IMR-90 (cell line): ENCODE data around the gene ADCY5. TPM values are rescaled to one million over a fixed set of nuclear protein-coding genes. Genes with fewer than 3 reads are reported as not detected.

Source experiments
- ATAC-seq: fragments of 200-7000 bp; cut with Tn5 transposase; 2 replicates; pipeline ENCODE4 v1.9.1; 2020; ENCODE audit warnings: low read depth, mild to moderate bottlenecking, moderate library complexity
- BruUV-seq: library from RNA; stranded (reverse); fragments of 400-500 nt; replicated peaks from 2 replicates; lab custom pipeline; 2021; lab: Mats Ljungman, UMichigan
- CTCF ChIA-PET: fragments of 300-600 bp; formaldehyde crosslinking; extraction: SDS; loops from one replicate; lab custom pipeline; 2021; ENCODE audit warnings: antibody characterized with exemption; lab: Yijun Ruan, JAX
- POLR2A ChIA-PET: fragments of 300-600 bp; sonication (Branson Sonifier 250); formaldehyde crosslinking; loops from one replicate; lab custom pipeline; 2022; ENCODE audit warnings: antibody characterized with exemption; ENCODE audit not compliant: unreplicated experiment; lab: Charles Lee
- DNase-seq: peaks from one replicate; pipeline ENCODE4 v3.0.0; 2013
- H2AFZ ChIP-seq: replicated peaks from 2 replicates; pipeline ENCODE3; 2013; ENCODE audit warnings: low read length, mild to moderate bottlenecking; ENCODE audit not compliant: poor library complexity
- H2AK5ac ChIP-seq: 2 replicates; pipeline ENCODE4 v1.6.1; 2013; ENCODE audit warnings: low read depth, low read length, inconsistent platforms
- H2AK9ac ChIP-seq: replicated peaks from 2 replicates; pipeline ENCODE3; 2013; ENCODE audit warnings: mild to moderate bottlenecking, low read depth, low read length, moderate library complexity; ENCODE audit not compliant: poor library complexity
- H2BK120ac ChIP-seq: 2 replicates; pipeline ENCODE4 v1.6.1; 2013; ENCODE audit warnings: low read depth, low read length, inconsistent platforms
- H2BK15ac ChIP-seq: 3 replicates; pipeline ENCODE4 v1.6.1; 2013; ENCODE audit warnings: low read depth, low read length, inconsistent platforms
- H2BK20ac ChIP-seq: 2 replicates; pipeline ENCODE4 v1.6.1; 2013; ENCODE audit warnings: low read depth, mild to moderate bottlenecking, inconsistent platforms, low read length, moderate library complexity
- H2BK5ac ChIP-seq: 2 replicates; pipeline ENCODE4 v1.6.1; 2013; ENCODE audit warnings: mild to moderate bottlenecking, low read depth, low read length, inconsistent platforms; ENCODE audit not compliant: poor library complexity, severe bottlenecking
- H3K14ac ChIP-seq: replicated peaks from 2 replicates; pipeline ENCODE4 v1.6.1; 2013; ENCODE audit warnings: low read depth, low read length, inconsistent platforms
- H3K18ac ChIP-seq: 2 replicates; pipeline ENCODE4 v1.6.1; 2013; ENCODE audit warnings: low read depth, low read length, control low read depth
- H3K23ac ChIP-seq: 2 replicates; pipeline ENCODE4 v1.6.1; 2013; ENCODE audit warnings: low read depth, low read length, inconsistent platforms
- H3K27ac ChIP-seq: 2 replicates; pipeline ENCODE4 v1.5.1; 2013; ENCODE audit warnings: mild to moderate bottlenecking, control low read depth, low read length; ENCODE audit not compliant: insufficient read depth
- H3K27me3 ChIP-seq: 2 replicates; pipeline ENCODE4 v1.6.1; 2013; ENCODE audit warnings: low read length; ENCODE audit not compliant: control insufficient read depth, insufficient read depth
- H3K36me3 ChIP-seq: 2 replicates; pipeline ENCODE4 v1.6.1; 2013; ENCODE audit warnings: low read length, mixed read lengths; ENCODE audit not compliant: control insufficient read depth, insufficient read depth
- H3K4ac ChIP-seq: 2 replicates; pipeline ENCODE4 v1.6.1; 2013; ENCODE audit warnings: low read depth, low read length, inconsistent platforms
- H3K4me1 ChIP-seq: 2 replicates; pipeline ENCODE4 v1.6.1; 2013; ENCODE audit warnings: low read length, mixed read lengths; ENCODE audit not compliant: control insufficient read depth, insufficient read depth
- H3K4me2 ChIP-seq: 2 replicates; pipeline ENCODE4 v1.6.1; 2013; ENCODE audit warnings: low read depth, mild to moderate bottlenecking, control low read depth, low read length, moderate library complexity
- H3K4me3 ChIP-seq: 2 replicates; pipeline ENCODE4 v1.5.1; 2013; ENCODE audit warnings: low read depth, mild to moderate bottlenecking, control low read depth, low read length, moderate library complexity; ENCODE audit not compliant: insufficient read depth
- H3K56ac ChIP-seq: 2 replicates; pipeline ENCODE4 v1.6.1; 2013; ENCODE audit warnings: low read length, inconsistent platforms; ENCODE audit not compliant: insufficient read depth; ENCODE audit errors: extremely low read depth
- H3K79me1 ChIP-seq, 2 experiments: 2 replicates each; pipeline ENCODE4 v1.6.1; 2013; ENCODE audit warnings: low read length in 2 of 2, inconsistent platforms in 1 of 2, low read depth in 1 of 2
- H3K9ac ChIP-seq: 2 replicates; pipeline ENCODE4 v1.6.1; 2013; ENCODE audit warnings: low read depth, low read length, control low read depth
- H3K9me1 ChIP-seq: 2 replicates; pipeline ENCODE4 v1.6.1; 2013; ENCODE audit warnings: low read length, inconsistent platforms; ENCODE audit not compliant: insufficient read depth
- H3K9me3 ChIP-seq: 2 replicates; pipeline ENCODE4 v1.6.1; 2013; ENCODE audit warnings: low read length; ENCODE audit not compliant: control insufficient read depth, insufficient read depth
- H4K20me1 ChIP-seq: 2 replicates; pipeline ENCODE4 v1.6.1; 2013; ENCODE audit warnings: low read length, inconsistent platforms; ENCODE audit not compliant: insufficient read depth
- H4K5ac ChIP-seq: 2 replicates; pipeline ENCODE4 v1.6.1; 2013; ENCODE audit warnings: mild to moderate bottlenecking, low read depth, low read length, control low read depth
- H4K8ac ChIP-seq, 2 experiments: 2 replicates each; pipeline ENCODE4 v1.6.1; 2013; ENCODE audit warnings: low read depth in 2 of 2, low read length in 2 of 2, control low read depth in 1 of 2, inconsistent platforms in 1 of 2
- H4K91ac ChIP-seq: 2 replicates; pipeline ENCODE4 v1.6.1; 2013; ENCODE audit warnings: low read depth, low read length, inconsistent platforms; ENCODE audit not compliant: insufficient read depth
- CEBPB ChIP-seq: IDR thresholded peaks from 2 replicates; pipeline ENCODE4 v1.6.1; 2012; ENCODE audit warnings: low read depth, low read length, improper control_type of control experiment
- CHD1 ChIP-seq: IDR thresholded peaks from 2 replicates; pipeline ENCODE4 v1.6.1; 2012; ENCODE audit warnings: low read depth, low read length, improper control_type of control experiment
- FOS ChIP-seq: fragments of 150-350 bp; IDR thresholded peaks from 2 replicates; pipeline ENCODE4 v1.6.1; 2016; ENCODE audit warnings: low read depth, low read length
- MAFK ChIP-seq: IDR thresholded peaks from 2 replicates; pipeline ENCODE4 v1.6.1; 2012; ENCODE audit warnings: low read depth, low read length, improper control_type of control experiment
- MAZ ChIP-seq: IDR thresholded peaks from 2 replicates; pipeline ENCODE4 v1.6.1; 2012; ENCODE audit warnings: low read depth, mild to moderate bottlenecking, low read length, improper control_type of control experiment, moderate library complexity, borderline replicate concordance
- MXI1 ChIP-seq: IDR thresholded peaks from 2 replicates; pipeline ENCODE4 v1.6.1; 2012; ENCODE audit warnings: low read depth, mild to moderate bottlenecking, low read length, moderate library complexity, borderline replicate concordance
- NFE2L2 ChIP-seq: fragments of 150-350 bp; IDR thresholded peaks from 2 replicates; pipeline ENCODE4 v1.6.1; 2016; ENCODE audit warnings: low read depth, mild to moderate bottlenecking, low read length
- POLR2A ChIP-seq: IDR thresholded peaks from 2 replicates; pipeline ENCODE4 v1.6.1; 2012; ENCODE audit warnings: mild to moderate bottlenecking, low read depth, low read length
- SMC3 ChIP-seq: fragments of 150-350 bp; IDR thresholded peaks from 2 replicates; pipeline ENCODE4 v1.6.1; 2016; ENCODE audit warnings: low read depth, mild to moderate bottlenecking, antibody characterized with exemption, low read length, moderate library complexity
- WGBS, 2 experiments: methylation state at CpG; one replicate each; pipeline versions ENCODE4 v1.1.5 to v1.1.7; 2013; ENCODE audit warnings: missing lambda C conversion rate in 2 of 2; ENCODE audit not compliant: insufficient read length in 1 of 2; ENCODE audit errors: extremely low coverage in 2 of 2; 5-methylcytosine and 5-hydroxymethylcytosine counted together
- dilution Hi-C: fragments of 300-500 bp; cut with HindIII; formaldehyde crosslinking; loops from one replicate; pipeline ENCODE4 v1.14.3; 2018; ENCODE audit warnings: low sequenced_read_pairs; ENCODE audit not compliant: unreplicated experiment
- in situ Hi-C: fragments of 300-500 bp; cut with MboI; formaldehyde crosslinking; loops from 3 replicates; pipeline ENCODE4 v1.14.3; 2019; ENCODE audit warnings: low sequenced_read_pairs, inconsistent platforms, mixed read lengths
- intact Hi-C: fragments of 100-400 bp; cut with micrococcal nuclease; formaldehyde crosslinking; loops from 2 replicates; pipeline ENCODE4 v1.10.0; 2022
- polyA plus RNA-seq, 3 experiments: library from polyadenylated mRNA; depleted of rRNA; stranded (reverse); fragments of >200 nt; gene quantifications; 2 replicates each; pipeline ENCODE4 v1.2.3, GENCODE V29; 2012; ENCODE audit warnings: low replicate concordance in 1 of 3
- total RNA-seq: library from RNA; depleted of rRNA; stranded (reverse); fragments of >200 nt; gene quantifications from 2 replicates; pipeline ENCODE4 v1.2.3, GENCODE V29; 2012
- TF ChIP-seq, protein P1 (sequence below): fragments of 150-350 bp; IDR thresholded peaks from 2 replicates; pipeline ENCODE4 v1.6.1; 2017; ENCODE audit warnings: mild to moderate bottlenecking, antibody characterized with exemption, low read length, low read depth
- TF ChIP-seq, protein P2 (sequence below): conservative IDR thresholded peaks from 2 replicates; pipeline ENCODE4 v1.5.1; 2012; ENCODE audit warnings: mild to moderate bottlenecking, low read depth, low read length, improper control_type of control experiment
- TF ChIP-seq, protein P3 (sequence below): fragments of 150-350 bp; IDR thresholded peaks from 2 replicates; pipeline ENCODE4 v1.6.1; 2016; ENCODE audit warnings: low read depth, mild to moderate bottlenecking, low read length, moderate library complexity, borderline replicate concordance

ADCY5 gene
- total and polyA plus RNA-seq, 2 of the 4 experiments (the other 2 are of a cell fraction), result 0.14 to 0.18 TPM

DNA sequence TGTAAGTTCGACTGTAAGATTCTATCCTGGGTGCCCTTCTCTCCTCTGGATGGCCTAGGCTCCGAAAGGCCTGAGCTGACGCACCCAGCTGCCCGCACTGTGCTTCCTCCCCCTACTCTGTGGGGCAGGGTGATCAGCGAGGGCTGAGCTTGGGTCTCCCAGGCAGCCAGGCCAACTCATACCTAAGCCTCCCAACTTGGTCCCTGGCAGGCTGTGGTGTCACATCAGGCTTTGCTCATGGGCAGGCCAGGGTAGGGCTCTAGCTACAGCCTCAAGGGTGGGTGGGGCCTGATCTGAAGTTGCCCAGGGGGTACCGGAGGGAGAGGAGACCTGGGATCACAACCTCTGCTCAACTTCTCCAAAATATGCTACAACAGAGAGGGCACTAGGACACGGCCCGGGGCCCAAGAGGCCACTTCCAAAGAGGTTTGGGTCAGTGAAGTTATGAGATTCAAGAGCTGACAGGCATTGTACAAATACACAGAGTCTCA is 123.1 kb downstream of the ADCY5 start:
- no peaks in the 10 kb centered on the region for H3K4me1 ChIP-seq
- POLR2A ChIA-PET, result no interaction called here
- H3K4me2 ChIP-seq, result no peak overlapping the region
- no peak overlapping the region for H3K9ac ChIP-seq
- no peak overlapping the region for H3K23ac ChIP-seq
- no peak overlapping the region for H3K18ac ChIP-seq
- H3K27ac ChIP-seq, result no peak overlapping the region
- intact Hi-C loops, result no loop called here
- TF ChIP-seq SMC3 (no peak), CEBPB (no peak), NFE2L2 (no peak), MAFK (no peak), POLR2A (no peak), CHD1 (no peak), MAZ (no peak), FOS (no peak), MXI1 (no peak)
- TF ChIP-seq, protein P1, sequence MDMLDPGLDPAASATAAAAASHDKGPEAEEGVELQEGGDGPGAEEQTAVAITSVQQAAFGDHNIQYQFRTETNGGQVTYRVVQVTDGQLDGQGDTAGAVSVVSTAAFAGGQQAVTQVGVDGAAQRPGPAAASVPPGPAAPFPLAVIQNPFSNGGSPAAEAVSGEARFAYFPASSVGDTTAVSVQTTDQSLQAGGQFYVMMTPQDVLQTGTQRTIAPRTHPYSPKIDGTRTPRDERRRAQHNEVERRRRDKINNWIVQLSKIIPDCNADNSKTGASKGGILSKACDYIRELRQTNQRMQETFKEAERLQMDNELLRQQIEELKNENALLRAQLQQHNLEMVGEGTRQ, result no peak
- TF ChIP-seq, protein P2, sequence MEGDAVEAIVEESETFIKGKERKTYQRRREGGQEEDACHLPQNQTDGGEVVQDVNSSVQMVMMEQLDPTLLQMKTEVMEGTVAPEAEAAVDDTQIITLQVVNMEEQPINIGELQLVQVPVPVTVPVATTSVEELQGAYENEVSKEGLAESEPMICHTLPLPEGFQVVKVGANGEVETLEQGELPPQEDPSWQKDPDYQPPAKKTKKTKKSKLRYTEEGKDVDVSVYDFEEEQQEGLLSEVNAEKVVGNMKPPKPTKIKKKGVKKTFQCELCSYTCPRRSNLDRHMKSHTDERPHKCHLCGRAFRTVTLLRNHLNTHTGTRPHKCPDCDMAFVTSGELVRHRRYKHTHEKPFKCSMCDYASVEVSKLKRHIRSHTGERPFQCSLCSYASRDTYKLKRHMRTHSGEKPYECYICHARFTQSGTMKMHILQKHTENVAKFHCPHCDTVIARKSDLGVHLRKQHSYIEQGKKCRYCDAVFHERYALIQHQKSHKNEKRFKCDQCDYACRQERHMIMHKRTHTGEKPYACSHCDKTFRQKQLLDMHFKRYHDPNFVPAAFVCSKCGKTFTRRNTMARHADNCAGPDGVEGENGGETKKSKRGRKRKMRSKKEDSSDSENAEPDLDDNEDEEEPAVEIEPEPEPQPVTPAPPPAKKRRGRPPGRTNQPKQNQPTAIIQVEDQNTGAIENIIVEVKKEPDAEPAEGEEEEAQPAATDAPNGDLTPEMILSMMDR, result no peak
- TF ChIP-seq, protein P3, sequence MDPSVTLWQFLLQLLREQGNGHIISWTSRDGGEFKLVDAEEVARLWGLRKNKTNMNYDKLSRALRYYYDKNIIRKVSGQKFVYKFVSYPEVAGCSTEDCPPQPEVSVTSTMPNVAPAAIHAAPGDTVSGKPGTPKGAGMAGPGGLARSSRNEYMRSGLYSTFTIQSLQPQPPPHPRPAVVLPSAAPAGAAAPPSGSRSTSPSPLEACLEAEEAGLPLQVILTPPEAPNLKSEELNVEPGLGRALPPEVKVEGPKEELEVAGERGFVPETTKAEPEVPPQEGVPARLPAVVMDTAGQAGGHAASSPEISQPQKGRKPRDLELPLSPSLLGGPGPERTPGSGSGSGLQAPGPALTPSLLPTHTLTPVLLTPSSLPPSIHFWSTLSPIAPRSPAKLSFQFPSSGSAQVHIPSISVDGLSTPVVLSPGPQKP, result no peak
- H2AK9ac ChIP-seq, result no peak overlapping the region
- no peak overlapping the region for H4K91ac ChIP-seq
- H3K27me3 ChIP-seq, result peaks cover 64% of the 10 kb centered on the region
- H4K8ac ChIP-seq, result no peak overlapping the region
- no peak overlapping the region for H3K56ac ChIP-seq
- H2AFZ ChIP-seq, result no peak overlapping the region
- peaks cover 6% of the 10 kb centered on the region; the same call in 1 of the 2 replicates for H4K20me1 ChIP-seq
- H3K9me3 ChIP-seq, result no peaks in the 10 kb centered on the region
- H3K4ac ChIP-seq, result no peak overlapping the region
- H3K9me1 ChIP-seq, result no peaks in the 10 kb centered on the region; the same call in 1 of the 2 replicates
- dilution Hi-C loops, result no loop called here
- in situ Hi-C loops, result loop anchor here (5.0 kb wide), 2 partner anchors 161 to 231 kb away; no protein-coding TSS in a partner anchor
- no peak overlapping the region for H2BK5ac ChIP-seq
- H2BK15ac ChIP-seq, result no peak overlapping the region
- no peak overlapping the region for H4K5ac ChIP-seq
- no peaks in the 10 kb centered on the region for H3K36me3 ChIP-seq
- CTCF ChIA-PET, result no interaction called here
- H2BK20ac ChIP-seq, result no peak overlapping the region
- no CpG with 5 or more reads among the region's 8 CpGs for WGBS, 2 experiments
- DNase-seq, result no peak
- no peak overlapping the region for H2AK5ac ChIP-seq
- H3K14ac ChIP-seq, result no peak overlapping the region
- no peak for ATAC-seq
- no peak overlapping the region for H2BK120ac ChIP-seq
- no peaks in the 10 kb centered on the region for H3K79me1 ChIP-seq
- no TSS peak for BruUV-seq
- H3K4me3 ChIP-seq, result no peak overlapping the region
